Neural cell (in vitro differentiated cells): ENCODE measurements around the gene PHKA2.

Experiments
- RAD21 ChIP-seq: fragments of 450-650 bp; conservative IDR thresholded peaks from 2 replicates; pipeline ENCODE4 v1.6.1; 2014; ENCODE audit warnings: antibody characterized with exemption, mild to moderate bottlenecking, moderate library complexity
- TF ChIP-seq, protein P1 (sequence below): fragments of 450-650 bp; IDR thresholded peaks from 2 replicates; pipeline ENCODE4 v1.5.1; 2014; ENCODE audit warnings: antibody characterized with exemption, mild to moderate bottlenecking, moderate library complexity; ENCODE audit not compliant: poor library complexity, severe bottlenecking

DNA sequence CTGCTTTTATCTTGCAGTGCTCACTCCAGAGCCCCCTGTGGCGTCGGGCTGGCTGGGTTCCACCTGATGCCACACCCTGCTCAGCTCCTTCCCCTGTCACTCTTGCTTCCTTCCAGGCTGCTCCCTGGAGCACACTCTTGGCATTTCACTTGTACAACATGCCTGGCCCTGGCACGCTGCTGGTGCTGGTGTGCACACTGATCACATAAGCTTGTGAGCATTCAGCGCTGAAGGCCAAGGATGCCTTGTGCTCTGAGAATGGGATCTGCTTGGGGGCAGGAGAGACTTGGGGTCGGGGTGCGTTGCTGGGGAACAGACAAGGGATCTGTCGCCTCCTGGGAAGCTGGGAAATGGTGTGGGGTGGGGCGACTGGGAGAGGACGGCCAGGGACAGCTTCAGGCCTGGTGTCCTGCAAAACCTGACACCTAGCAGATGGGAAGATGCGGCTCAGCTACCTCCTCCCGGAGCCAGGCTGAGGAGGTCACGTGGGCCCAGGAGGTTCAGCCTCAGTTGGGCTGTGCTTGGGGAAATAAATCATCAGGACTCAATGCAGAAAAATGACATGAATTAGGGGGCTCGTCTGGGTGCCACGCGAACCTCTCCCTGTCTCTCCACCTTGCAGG lies 108.5 kb downstream of the PHKA2 start:
- TF ChIP-seq, protein P1, sequence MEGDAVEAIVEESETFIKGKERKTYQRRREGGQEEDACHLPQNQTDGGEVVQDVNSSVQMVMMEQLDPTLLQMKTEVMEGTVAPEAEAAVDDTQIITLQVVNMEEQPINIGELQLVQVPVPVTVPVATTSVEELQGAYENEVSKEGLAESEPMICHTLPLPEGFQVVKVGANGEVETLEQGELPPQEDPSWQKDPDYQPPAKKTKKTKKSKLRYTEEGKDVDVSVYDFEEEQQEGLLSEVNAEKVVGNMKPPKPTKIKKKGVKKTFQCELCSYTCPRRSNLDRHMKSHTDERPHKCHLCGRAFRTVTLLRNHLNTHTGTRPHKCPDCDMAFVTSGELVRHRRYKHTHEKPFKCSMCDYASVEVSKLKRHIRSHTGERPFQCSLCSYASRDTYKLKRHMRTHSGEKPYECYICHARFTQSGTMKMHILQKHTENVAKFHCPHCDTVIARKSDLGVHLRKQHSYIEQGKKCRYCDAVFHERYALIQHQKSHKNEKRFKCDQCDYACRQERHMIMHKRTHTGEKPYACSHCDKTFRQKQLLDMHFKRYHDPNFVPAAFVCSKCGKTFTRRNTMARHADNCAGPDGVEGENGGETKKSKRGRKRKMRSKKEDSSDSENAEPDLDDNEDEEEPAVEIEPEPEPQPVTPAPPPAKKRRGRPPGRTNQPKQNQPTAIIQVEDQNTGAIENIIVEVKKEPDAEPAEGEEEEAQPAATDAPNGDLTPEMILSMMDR: no peak
- TF ChIP-seq RAD21: no peak
